Activated CD8-positive, alpha-beta memory T cell treated with anti-CD3 and anti-CD28 coated beads for 1 hour (primary cell): ENCODE data around the gene PLGLB2.
"Not testable (repeated sequence)": the region's sequence is repeated elsewhere in the genome, so short reads cannot be mapped to it uniquely, and the experiment has no call there.

ENCODE experiments used
- DNase-seq, 2 donors: peaks; one replicate each; pipeline ENCODE4 v3.0.0-alpha.2; 2020; ENCODE audit warnings: low read depth in 1 of 2; ENCODE audit errors: extremely low read depth in 1 of 2

PLGLB2 gene

GRCh38 chr2:87747791-87748190, at the start of gene PLGLB2:
PLGLB2 (plus strand) TSS chr2:87748087; CDS start chr2:87748154, 67 bp downstream.
- not testable (repeated sequence) for DNase-seq

- not testable (repeated sequence) for DNase-seq
Observed at GRCh38 chr2:87704572-87705323, 43.1 kb upstream of the PLGLB2 start.

- DNase-seq, result not testable (repeated sequence)
Observed at GRCh38 chr2:87708368-87708767, 39.5 kb upstream of the PLGLB2 start.

GRCh38 chr2:87727940-87728599, 19.8 kb upstream of the PLGLB2 start:
- DNase-seq, result not testable (repeated sequence)

- not testable (repeated sequence) for DNase-seq
Observed at GRCh38 chr2:87740928-87741327, 7.0 kb upstream of the PLGLB2 start.

- DNase-seq, result not testable (repeated sequence)
Observed at GRCh38 chr2:87742393-87743108, 5.3 kb upstream of the PLGLB2 start.

- DNase-seq, result not testable (repeated sequence)
Observed at GRCh38 chr2:87743638-87744037, 4.2 kb upstream of the PLGLB2 start.

- not testable (repeated sequence) for DNase-seq
Observed at GRCh38 chr2:87745353-87745951, 2.4 kb upstream of the PLGLB2 start.

- DNase-seq, result not testable (repeated sequence)
Observed at GRCh38 chr2:87748524-87748923, 637 bp downstream of the PLGLB2 start.

- DNase-seq, result not testable (repeated sequence)
Observed at GRCh38 chr2:87750560-87750959, 2.7 kb downstream of the PLGLB2 start.

- not testable (repeated sequence) for DNase-seq
Observed at GRCh38 chr2:87754759-87755158, 6.9 kb downstream of the PLGLB2 start.
